Bone marrow (tissue), 2 donors: Measurements from ENCODE around the gene TOR4A.
"Not testable (repeated sequence)": the region's sequence is repeated elsewhere in the genome, so short reads cannot be mapped to it uniquely, and the experiment has no call there.

Experiments
- DNase-seq, 2 donors: peaks; one replicate each; lab custom pipeline; 2025; lab: John Stamatoyannopoulos, UW

TOR4A gene

DNA sequence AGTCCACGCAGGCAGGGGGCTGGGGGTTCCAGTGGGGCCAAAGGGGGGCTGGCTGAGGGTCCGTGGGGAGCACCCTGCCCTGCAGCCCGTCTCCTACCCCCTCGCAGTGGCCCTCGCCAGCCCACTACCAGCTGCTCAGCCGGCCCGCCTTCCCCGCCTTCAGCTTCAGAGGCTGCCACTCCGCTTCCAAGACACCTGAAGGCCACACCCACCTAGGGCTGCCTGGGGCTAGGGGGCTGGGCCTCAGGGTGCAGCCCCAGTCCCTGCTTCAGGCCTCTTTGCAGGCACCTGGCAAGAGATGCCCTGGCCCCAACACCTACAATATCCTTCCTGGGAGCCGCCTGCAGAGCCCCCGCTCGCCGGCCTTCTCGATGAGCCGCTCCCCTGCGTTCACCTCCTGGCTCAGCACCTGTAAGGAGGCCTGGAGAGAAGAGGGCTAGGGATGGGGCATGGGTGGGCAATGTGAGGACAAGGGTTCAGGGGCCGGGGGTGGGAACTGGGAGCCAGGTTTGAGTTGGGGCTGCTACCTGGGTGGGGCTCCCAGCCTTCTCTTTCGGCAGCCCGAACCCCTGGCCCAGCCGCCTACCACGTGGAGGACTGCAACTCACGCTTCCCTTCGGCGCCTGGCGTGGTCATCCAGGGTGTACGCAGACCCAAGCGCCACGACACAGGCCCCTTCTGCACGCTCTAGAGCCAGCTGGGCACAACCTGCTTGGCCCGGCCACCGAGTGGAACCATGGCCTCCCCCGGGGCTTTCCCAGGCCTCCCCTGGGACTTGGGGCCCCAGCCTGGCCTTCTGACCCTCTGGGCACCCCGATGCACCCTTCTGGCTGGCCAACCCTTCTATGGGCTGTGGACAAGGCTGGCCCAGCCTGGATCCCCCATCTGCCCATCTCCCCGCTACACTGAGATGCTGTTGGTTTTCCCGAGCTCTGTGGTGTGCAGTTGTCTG lies 24.7 kb upstream of the TOR4A start:
- DNase-seq = no peak

- DNase-seq = no peak
Measured at GRCh38 chr9:137253717-137254623, 23.6 kb upstream of the TOR4A start.

- peak; percentile 40 to 90 for DNase-seq
Measured at GRCh38 chr9:137254624-137255447, 22.7 kb upstream of the TOR4A start, which contains the start of gene NELFB. Gene NELFB (plus strand): TSS chr9:137255327.

GRCh38 chr9:137255448-137256114 lies 21.9 kb upstream of the TOR4A start:
- DNase-seq = peak in 1 of 2 donors; percentile 90

- DNase-seq = no peak
Measured at GRCh38 chr9:137256362-137256761, 21.2 kb upstream of the TOR4A start.

GRCh38 chr9:137256856-137257255 lies 20.7 kb upstream of the TOR4A start:
- DNase-seq = no peak

DNA sequence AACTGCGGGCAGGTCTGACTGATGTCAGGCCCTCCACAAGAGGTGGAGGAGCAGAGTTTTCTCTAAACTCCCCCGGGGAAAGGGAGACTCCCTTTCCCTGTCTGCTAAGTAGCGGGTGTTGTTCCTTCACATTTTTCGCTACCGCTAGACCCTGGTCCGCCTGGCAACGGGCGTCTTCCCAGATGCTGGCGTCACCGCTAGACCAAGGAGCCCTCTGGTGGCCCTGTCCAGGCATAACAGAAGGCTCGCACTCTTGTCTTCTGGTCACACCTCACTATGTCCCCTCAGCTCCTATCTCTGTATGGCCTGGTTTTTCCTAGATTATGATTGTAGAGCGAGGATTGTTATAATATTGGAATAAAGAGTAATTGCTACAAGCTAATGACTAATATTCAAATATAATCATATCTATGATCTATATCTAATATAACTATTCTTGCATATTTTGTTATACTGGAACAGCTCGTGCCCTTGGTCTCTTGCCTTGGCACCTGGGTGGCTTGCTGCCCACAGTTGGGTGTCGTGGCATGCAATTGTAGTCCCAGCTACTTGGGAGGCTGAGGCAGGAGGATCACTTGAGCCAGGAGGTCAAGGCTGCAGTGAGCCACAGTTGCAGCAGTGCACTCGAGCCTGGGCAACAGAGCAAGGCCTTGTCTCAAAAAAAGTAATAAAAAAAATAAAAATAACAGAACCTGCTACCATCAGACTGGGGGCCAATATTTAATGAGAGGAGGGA lies 15.2 kb upstream of the TOR4A start:
- DNase-seq = not testable (repeated sequence)

DNA sequence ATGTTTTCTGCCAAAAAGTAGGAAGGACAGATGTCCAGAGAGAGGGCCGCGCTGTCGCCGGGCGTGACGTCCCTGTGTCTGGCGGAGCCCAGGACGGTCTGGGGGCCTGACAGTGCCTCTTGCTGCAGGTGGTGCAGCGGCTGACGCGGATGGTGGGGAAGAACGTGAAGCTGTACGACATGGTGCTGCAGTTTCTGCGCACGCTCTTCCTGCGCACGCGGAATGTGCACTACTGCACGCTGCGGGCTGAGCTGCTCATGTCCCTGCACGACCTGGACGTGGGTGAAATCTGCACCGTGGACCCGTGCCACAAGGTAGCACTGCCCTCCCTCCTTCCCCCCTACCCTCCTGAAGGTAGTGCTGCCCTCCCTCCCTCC lies 14.6 kb upstream of the TOR4A start:
- DNase-seq = no peak

GRCh38 chr9:137263506-137263905 lies 14.0 kb upstream of the TOR4A start:
- no peak for DNase-seq

- no peak for DNase-seq
Measured at GRCh38 chr9:137264067-137264466, 13.5 kb upstream of the TOR4A start.

DNA sequence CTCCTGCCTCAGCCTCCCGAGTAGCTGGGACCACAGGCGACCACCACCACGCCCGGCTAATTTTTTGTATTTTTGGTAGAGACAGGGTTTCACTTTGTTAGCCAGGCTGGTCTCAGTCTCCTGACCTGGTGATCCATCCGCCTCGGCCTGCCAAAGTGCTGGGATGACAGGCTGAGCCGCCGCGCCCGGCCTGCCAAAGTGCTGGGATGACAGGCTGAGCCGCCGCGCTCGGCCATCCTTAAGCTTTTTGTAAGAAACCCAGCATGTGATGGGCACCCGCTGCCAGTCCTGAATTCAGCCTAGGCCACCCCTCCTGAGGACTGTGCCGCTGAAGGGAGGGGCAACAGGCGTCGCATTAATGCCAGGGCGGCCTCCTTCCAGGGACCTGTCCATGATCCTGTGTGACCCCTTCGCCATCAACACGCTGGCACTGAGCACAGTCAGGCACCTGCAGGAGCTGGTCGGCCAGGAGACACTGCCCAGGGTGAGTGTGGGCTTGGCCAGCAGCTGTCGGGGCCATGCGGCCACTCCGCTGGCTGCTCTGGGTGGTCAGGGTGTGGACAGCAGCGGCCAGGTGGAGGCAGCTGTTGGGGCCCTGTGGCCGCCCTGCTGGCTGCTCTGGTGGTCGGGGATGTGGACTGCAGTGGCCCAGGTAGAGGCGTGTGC lies 11.9 kb upstream of the TOR4A start:
- no peak for DNase-seq

DNA sequence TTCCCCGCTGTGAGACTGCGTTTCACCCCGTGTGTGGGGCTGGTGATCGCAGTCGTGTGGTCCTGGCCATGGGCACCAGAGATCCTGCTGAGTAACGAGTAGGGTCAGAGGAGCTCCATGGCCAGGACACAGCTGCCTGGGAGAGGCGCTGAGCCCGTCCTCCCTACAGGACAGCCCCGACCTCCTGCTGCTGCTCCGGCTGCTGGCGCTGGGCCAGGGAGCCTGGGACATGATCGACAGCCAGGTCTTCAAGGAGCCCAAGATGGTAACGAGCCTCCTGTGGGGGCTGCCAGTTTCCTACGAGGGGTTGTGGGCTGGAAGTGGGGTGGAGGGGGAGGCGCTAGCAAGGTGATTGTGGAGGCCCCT lies 11.4 kb upstream of the TOR4A start:
- no peak for DNase-seq

- DNase-seq = no peak
Measured at GRCh38 chr9:137266585-137267453, 10.7 kb upstream of the TOR4A start.

DNA sequence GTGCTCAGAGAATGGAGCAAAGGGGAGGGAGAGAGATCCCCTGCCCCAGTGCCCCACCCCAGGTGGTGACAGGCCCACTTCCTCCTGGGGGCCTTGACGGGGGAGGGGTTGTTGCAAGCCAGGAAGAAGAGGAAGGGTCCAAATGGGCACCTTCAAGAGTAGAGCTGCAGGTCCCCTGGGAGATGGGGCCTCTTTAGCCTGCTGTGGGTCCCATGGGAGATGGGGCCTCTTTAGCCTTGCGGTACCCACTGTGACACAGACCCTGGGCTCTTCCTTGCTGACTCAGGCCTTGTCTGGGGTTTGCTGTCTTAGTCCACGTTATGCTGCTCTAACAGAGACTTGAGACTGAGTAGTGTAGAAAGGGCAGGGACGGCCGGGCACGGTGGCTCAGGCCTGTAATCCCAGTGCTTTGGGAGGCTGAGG lies 9.6 kb upstream of the TOR4A start:
- DNase-seq = no peak

GRCh38 chr9:137268538-137269201 lies 8.9 kb upstream of the TOR4A start:
- DNase-seq = no peak

DNA sequence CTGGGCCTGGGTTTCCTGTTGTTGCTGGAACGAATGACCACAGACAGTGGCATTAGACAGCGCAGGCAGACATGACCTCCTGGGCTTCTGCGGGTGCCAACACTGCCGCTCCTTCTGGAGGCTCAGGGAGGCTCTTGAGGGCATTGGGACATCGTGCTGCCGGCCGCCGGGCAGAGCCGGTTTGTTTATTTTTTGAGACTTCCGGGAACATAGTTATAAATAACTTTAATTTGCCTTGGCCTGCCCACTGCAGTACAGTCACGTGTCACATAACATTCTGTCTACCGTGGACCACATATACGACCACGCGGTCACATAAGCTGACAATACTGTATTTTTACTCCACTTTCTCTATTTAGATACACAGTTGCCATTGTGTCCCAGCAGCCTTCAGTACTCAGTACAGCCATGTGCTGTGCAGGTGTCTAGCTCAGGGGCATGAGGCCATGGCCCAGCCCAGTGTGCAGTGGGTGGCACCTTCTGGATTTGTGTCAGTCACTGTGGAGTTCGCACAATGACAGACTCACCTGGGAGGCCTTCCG lies 8.2 kb upstream of the TOR4A start:
- no peak for DNase-seq

DNA sequence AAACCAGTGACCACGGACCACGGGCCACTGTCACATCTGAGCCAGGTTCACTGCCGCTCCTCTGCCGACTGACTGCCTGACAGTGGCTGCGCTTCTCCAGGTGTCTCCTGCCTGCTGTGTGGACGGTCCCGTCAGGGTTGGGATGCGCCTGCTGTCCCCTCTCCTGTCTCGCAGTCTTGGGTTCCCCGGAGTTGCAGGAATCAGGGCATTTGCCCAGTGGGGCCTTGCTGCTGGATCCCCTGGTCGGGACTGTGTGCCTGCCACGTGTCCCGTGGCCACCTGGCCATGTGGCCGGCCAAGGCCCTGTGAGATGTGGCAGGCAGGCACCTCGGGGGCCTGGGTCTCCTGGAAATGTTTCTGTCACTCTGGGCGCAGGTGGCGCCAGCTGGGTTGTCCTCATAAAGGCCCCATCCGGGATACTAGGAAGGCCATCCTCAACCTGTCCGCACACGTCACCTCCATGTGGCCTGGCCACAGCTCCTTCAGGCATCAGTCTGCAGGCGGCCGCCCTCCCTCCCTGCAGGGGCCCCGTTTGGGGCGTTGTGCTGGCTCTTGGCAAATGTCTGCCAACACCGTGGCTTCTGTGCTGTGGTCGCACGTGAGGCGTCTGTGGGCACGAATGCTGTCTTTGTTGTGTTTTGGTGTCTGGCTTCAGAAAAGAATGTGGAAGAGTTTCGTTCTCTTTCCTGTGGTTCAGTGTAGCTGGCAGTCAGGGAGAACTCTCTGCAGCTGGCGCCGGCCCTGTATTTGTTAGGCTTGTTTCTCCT lies 6.4 kb upstream of the TOR4A start:
- peak in 1 of 2 donors; percentile 32 for DNase-seq
